ENCODE measurements around the gene ANKZF1. TPM values are rescaled to one million over a fixed set of nuclear protein-coding genes. Genes with fewer than 3 reads are reported as not detected.
"Not testable (repeated sequence)": the region's sequence is repeated elsewhere in the genome, so short reads cannot be mapped to it uniquely, and the experiment has no call there.

ANKZF1 gene
- total RNA-seq, 1 donor from 2014 or later, result 38.0 TPM

GRCh38 chr2:219252084-219252483 lies 22.5 kb downstream of the ANKZF1 start:
- peaks cover 9% of the 10 kb centered on the region for H3K27me3 Mint-ChIP-seq (ENCODE audit: low read depth)
- peak overlapping the region; percentile 68 for H3K4me3 Mint-ChIP-seq (ENCODE audit: unreplicated experiment)
- peaks cover 64% of the 10 kb centered on the region for H3K4me1 Mint-ChIP-seq (ENCODE audit: low read depth)

GRCh38 chr2:219252570-219252899 lies 22.9 kb downstream of the ANKZF1 start:
- no peak for TF ChIP-seq CTCF (IDR thresholded peaks at IDR 0.05)
- Mint-ChIP-seq H3K27ac (ENCODE audit: unreplicated experiment) (peak overlapping the region; percentile 82), H3K4me3 (ENCODE audit: unreplicated experiment) (peak overlapping the region; percentile 68), H3K4me1 (ENCODE audit: low read depth) (peaks cover 62% of the 10 kb centered on the region), H3K36me3 (ENCODE audit: low read depth) (no peaks in the 10 kb centered on the region), H3K27me3 (ENCODE audit: low read depth) (peaks cover 9% of the 10 kb centered on the region), H3K9me3 (ENCODE audit: low read depth) (no peaks in the 10 kb centered on the region)
- DNase-seq (ENCODE audit: low spot score), result no peak

More at GRCh38 chr2:219252084-219252483, 22.5 kb downstream of the ANKZF1 start:
- DNase-seq (ENCODE audit: low spot score), result no peak
- H3K9me3 Mint-ChIP-seq (ENCODE audit: low read depth), result no peaks in the 10 kb centered on the region
- H3K27ac Mint-ChIP-seq (ENCODE audit: unreplicated experiment), result peak overlapping the region; percentile 86
- no peak for TF ChIP-seq CTCF (IDR thresholded peaks at IDR 0.05)
- no peaks in the 10 kb centered on the region for H3K36me3 Mint-ChIP-seq (ENCODE audit: low read depth)

- no peak for DNase-seq (ENCODE audit: low spot score)
- Mint-ChIP-seq H3K27me3 (ENCODE audit: low read depth) (peaks cover 9% of the 10 kb centered on the region), H3K4me1 (ENCODE audit: low read depth) (peaks cover 60% of the 10 kb centered on the region), H3K36me3 (ENCODE audit: low read depth) (no peaks in the 10 kb centered on the region), H3K27ac (ENCODE audit: unreplicated experiment) (peak within 1 kb of the TSS; percentile 86), H3K9me3 (ENCODE audit: low read depth) (no peaks in the 10 kb centered on the region), H3K4me3 (ENCODE audit: unreplicated experiment) (peak within 1 kb of the TSS; percentile 72)
- TF ChIP-seq CTCF (IDR thresholded peaks at IDR 0.05), result no peak
Observed at GRCh38 chr2:219252900-219253752, 23.5 kb downstream of the ANKZF1 start, which contains the start of gene TUBA4B. Gene TUBA4B (plus strand): TSS chr2:219253243. CDS start chr2:219253408, 165 bp downstream.

GRCh38 chr2:219253753-219254589 lies 24.4 kb downstream of the ANKZF1 start, which contains the start of gene TUBA4A:
Gene TUBA4A (minus strand): TSS chr2:219253918. CDS start chr2:219253858, 60 bp downstream.
- H3K9me3 Mint-ChIP-seq (ENCODE audit: low read depth), result no peaks in the 10 kb centered on the region
- DNase-seq (ENCODE audit: low spot score), result no peak
- peak; percentile 19 for TF ChIP-seq CTCF (IDR thresholded peaks at IDR 0.05)
- peak within 1 kb of the TSS; percentile 49 for H3K27ac Mint-ChIP-seq (ENCODE audit: unreplicated experiment)
- no peaks in the 10 kb centered on the region for H3K36me3 Mint-ChIP-seq (ENCODE audit: low read depth)
- peaks cover 52% of the 10 kb centered on the region for H3K4me1 Mint-ChIP-seq (ENCODE audit: low read depth)
- H3K4me3 Mint-ChIP-seq (ENCODE audit: unreplicated experiment), result peak within 1 kb of the TSS; percentile 72
- peaks cover 9% of the 10 kb centered on the region for H3K27me3 Mint-ChIP-seq (ENCODE audit: low read depth)

GRCh38 chr2:219254590-219255201 lies 25.1 kb downstream of the ANKZF1 start:
- Mint-ChIP-seq H3K27ac (ENCODE audit: unreplicated experiment) (no peak overlapping the region), H3K27me3 (ENCODE audit: low read depth) (peaks cover 12% of the 10 kb centered on the region), H3K4me3 (ENCODE audit: unreplicated experiment) (peak overlapping the region; percentile 72), H3K4me1 (ENCODE audit: low read depth) (peaks cover 45% of the 10 kb centered on the region), H3K36me3 (ENCODE audit: low read depth) (no peaks in the 10 kb centered on the region), H3K9me3 (ENCODE audit: low read depth) (no peaks in the 10 kb centered on the region)
- DNase-seq (ENCODE audit: low spot score), result no peak
- no peak for TF ChIP-seq CTCF (IDR thresholded peaks at IDR 0.05)

- not testable (repeated sequence) for DNase-seq (ENCODE audit: low spot score); H3K27ac Mint-ChIP-seq (ENCODE audit: unreplicated experiment); H3K36me3 Mint-ChIP-seq (ENCODE audit: low read depth); H3K4me3 Mint-ChIP-seq (ENCODE audit: unreplicated experiment); H3K4me1 Mint-ChIP-seq (ENCODE audit: low read depth); H3K9me3 Mint-ChIP-seq (ENCODE audit: low read depth)
- peaks cover 25% of the 10 kb centered on the region for H3K27me3 Mint-ChIP-seq (ENCODE audit: low read depth)
Observed at GRCh38 chr2:219258942-219259341, 29.3 kb downstream of the ANKZF1 start.

Measured in chondrocyte (in vitro differentiated cells).